Hypothalamus (tissue), 51 donors: ENCODE data around the gene PCCA.
"Not testable (repeated sequence)": the region's sequence is repeated elsewhere in the genome, so short reads cannot be mapped to it uniquely, and the experiment has no call there.

Experiments used
- DNase-seq, 51 donors: peaks; one replicate each; lab custom pipeline; 2025; lab: John Stamatoyannopoulos, UW

Gene PCCA

DNA sequence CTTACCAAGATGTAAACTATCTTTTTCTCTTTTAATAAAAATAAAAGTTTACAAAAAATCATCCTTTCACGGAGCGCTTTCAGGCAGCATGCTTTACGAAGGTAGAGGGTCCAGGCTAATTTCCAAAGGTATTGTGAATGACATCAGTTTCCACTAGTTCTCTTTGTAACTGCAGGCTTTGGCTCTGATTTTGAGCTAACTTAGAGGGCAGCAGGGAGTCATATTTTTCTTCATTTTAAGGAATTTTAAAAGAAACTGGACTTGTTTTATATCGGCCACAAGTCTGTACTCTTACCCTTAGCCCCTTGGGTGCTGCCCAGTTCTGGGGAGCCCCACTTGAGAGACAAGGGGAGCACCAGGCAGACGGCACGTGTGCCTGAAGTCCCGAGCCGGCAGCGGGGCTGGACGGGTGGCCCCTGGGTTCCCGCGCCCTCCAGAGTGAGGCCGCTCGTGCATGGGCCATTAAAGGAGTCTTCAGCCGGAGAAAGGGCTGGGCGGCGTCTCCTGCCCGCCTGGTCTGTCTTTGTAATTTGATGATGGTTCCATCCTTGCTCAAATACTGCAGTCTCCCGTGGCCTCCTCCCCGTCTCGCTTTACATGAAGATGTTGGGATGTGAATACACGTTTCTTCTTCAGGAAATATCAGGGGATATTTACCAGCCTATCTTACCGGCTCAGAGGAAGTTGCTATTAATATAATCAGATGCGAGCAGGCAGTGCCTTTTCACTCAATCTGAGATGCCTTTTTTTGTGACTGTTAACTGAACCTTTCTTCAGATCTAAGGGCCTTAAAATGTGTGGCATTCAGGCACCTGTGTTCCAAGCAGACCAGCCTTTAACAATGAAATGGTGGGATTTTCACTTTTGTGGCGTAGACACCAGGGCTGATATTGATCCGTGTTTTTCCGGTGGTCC is 432.3 kb downstream of the PCCA start:
- no peak for DNase-seq

DNA sequence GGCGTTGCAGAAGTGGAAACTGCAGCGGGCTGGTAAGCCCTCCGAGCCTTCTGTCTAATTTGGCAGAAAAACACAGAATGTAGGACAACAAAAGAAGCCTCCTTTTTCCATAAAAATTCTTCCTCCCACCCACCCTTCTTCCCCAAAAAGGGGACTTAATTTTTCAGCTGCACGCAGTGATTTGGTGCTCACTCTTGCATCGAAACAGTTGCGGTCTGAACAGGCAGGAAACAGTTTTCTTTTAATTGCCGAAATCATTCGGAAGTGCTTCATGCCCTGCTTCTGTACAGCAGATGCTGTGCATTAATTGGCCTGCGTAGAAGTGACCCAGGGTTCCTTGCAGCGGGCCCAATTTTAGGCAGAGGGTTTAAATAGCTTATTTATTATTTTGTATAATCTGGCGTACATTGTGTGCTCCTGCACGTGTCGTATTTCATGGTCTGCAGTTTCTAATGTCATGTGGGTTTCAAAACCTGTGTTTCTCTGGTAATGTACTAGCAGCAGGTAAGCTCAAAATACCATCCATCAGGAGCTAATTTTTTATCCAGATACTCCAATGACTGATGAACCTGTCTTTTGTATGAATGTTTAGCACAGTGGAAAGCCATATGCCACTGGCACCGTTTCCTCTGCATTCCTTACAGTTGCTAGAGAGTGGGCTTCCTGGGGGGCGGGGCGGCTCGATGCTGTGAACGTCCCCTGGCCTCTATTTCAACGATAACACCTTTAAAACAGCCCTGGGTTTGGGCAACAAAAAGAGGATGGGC is 433.1 kb downstream of the PCCA start:
- DNase-seq: no peak

DNA sequence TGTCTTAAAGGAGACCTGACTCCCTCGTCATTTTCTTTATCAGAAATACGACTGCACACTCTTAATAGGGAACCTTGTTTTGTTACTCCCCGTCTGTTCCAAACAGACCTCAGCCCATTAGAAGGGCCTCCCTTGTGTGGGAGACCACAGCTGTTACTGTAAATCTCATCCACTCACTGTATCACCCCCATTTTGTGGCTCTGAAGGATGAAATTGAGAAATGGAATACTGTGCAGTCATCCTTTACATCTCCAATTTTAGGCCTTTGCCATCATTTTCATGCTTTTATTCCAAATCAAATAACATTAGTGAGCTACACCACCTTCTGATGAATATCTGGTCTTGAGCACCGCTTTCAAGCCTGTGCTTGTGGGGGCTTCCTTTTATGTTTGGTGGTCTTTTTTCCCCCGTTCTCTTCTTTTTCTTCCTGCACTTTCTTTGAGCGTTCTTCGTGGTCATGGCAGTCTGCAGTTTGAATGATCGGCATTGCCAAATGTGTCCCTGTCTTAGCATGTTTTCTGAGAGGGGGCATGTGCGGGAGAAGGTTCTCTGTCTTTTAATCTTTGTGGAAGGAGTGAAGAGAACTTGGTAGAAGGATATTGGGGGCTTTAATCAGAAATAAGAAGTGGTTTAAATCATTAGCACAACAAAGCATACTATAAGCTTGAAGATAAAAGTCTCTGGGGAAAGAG is 433.9 kb downstream of the PCCA start:
- DNase-seq: no peak

DNA sequence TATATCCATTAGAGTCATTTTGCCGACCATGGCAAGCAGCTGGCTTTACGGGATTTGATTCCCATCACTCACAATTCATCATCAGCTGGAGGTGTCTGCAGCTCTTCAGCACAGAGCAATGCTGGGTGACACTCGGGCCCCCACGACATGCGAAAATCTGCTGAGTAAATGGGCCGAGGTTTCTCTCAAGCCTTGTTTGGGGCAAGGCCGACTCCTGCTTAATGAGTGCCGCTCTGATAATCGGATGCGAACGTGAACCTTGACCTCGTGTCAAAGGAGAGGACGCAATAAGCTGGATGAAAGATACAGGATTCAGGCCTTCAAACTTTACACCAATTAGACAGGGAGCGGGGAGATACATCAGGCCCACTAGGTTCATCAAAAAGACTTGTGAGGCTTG is 434.5 kb downstream of the PCCA start:
- DNase-seq: no peak

DNA sequence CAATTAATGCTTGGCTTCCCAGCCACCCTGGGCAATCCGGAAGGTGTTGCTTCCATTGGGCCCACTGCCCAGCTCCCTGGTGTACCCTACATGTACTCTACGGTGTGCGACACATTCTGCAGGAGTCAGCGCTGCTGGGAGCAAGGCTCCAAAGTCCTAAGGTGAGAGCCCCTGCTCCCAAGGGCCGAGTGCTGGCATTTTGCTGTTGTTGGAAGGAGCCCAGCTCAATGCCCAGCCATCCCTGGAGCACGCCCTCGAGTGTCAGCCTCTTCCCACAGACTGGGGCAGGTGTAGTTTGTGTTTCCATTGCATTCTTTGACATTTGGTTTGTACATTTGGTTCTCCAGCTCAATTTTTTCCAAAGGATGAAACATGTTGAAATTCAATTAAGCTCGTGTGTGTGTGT is 435.1 kb downstream of the PCCA start:
- DNase-seq: no peak

DNA sequence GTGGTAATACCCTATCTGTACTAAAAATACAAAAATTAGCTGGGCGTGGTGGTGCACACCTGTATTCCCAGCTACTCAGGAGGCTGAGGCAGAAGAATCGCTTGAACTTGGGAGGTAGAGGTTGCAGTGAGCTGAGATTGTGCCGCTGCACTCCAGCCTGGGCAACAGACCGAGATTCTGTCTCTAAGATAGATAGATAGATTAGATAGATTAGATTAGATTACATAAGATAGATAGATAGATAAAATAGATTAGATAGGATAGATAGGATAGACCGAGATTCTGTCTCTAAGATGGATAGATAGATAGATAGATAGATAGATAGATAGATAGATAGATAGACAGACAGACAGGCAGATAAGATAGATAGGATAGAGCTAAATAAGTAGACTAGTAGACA is 435.8 kb downstream of the PCCA start:
- DNase-seq: not testable (repeated sequence)

DNA sequence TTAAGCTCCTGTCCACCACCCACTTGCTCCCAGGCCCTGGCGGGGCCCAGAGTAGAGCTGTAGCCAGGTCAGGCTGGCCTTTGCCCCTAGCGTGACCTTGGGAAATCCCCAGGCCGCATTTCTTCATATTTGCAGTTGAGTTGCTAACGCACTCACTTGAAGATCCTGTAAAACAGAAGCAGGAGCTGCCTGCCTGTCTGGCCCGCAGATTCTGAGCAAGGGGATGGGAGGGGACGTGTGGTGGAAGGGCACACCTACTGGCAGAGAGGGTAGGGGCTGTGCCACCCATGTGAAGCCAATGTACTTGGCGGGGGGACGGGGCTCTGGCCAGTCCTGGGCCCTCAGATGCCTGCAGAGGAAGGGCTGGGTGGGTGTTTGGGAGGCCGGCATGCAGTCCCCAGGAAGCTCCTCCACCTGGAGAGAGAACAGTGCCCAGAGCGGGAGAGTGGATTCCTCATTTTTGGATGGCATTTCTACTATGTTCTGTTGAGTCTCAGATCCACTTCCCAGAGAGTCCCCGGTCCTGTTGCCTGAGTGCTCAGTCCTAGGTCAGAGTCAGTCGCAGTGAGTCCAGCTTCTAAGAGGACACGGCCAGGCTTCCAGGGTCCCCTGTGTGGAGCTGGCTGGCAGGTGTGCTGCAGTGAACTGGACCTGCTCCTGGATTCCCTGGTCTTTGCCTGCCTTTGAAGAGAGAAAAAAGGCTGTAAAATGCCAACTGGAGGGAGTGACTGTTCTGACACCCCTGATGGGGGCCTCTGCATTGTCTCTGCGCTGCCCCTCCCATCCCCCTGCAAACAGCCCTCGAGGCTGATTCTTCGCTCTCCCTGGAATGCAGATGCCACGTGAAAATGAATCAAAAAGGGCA is 436.8 kb downstream of the PCCA start:
- no peak for DNase-seq

DNA sequence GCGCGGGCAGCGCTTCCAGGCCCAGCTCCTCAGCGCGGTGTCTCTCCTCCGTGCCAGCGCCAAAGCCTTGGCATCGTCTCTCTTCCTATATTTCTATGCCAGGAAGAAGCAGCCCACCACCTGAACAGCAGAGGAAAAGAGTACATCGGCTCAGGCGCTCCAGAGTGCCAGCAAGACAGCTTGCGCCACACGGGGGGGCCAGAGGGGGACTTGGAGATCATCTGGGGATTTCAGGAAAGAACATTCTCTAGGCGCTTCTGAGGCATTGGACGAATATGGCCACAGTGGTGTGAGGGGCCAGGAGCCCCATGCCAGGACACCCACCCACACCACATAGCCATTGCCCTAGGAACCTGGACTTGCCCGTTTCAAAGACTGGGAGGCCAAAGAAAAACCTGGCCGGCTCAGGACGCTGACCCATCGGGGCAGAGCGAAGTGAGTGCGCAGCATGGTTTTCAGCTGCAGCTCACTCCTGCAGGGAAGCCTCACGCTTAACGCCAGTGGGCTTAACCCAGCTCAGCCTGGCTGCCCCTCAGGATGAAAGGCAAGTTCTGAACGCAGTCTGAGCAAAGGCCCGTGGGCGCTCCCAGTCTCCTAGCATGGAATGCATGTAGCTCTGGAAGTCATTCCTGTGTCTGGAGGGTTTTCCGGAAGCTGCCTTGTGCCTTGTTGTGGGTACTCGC is 437.6 kb downstream of the PCCA start:
- DNase-seq: no peak

DNA sequence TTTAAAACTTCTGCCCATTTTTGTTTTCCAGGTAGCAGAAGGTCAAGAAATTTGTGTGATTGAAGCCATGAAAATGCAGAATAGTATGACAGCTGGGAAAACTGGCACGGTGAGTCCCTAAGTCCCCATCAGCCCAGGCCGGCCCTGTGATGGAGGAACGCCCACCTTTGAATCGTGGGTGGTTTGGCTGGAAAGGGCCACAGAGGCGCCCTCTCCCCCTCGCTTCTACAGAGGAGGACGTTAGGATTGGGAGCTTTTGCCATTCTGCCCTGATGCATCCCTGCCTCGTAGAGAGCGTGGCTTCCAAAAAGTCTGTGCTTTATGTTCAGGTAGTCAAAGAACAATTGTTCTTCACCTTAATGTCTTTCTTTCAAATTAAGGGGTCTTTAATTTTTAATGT is 438.8 kb downstream of the PCCA start:
- DNase-seq: no peak

DNA sequence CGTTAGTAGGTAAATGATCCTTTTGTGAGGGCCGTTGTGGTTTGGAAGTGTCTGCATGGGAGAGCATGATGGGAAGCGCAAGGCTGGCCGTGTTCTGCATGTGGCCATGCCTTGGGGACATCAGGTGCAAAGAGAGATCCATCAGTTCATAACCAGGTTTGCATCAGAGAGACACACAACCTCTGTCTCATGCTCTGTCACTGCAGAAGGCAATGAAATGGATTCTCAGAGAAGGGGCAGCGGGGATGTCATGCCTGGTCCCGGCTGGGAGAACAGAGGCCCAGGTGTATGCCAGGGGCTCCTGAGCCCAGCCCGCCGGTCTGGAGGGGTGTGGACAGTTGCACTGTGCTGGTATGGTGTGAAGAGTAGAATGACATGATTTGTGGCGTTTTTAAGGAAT is 439.5 kb downstream of the PCCA start:
- DNase-seq: no peak

DNA sequence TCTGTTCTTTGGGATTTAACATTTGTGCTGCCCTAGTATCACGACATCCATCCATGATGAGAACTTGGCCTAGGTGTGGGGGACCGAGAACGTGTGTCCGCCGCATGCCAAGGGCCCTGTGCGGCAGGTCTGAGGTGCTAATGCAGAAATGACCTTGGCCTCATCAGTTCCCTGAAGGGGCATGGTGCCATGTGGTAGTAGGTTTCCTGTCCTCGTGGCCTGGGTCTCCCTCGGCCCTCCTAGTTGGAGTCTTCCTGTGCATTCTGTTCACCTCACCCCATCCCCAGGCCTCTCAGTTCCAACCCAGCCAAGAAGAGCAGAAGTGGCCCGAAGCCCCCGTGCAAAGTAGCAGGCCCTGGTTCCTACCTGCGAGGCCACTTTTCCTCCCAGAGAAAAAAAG is 439.9 kb downstream of the PCCA start:
- DNase-seq: no peak

DNA sequence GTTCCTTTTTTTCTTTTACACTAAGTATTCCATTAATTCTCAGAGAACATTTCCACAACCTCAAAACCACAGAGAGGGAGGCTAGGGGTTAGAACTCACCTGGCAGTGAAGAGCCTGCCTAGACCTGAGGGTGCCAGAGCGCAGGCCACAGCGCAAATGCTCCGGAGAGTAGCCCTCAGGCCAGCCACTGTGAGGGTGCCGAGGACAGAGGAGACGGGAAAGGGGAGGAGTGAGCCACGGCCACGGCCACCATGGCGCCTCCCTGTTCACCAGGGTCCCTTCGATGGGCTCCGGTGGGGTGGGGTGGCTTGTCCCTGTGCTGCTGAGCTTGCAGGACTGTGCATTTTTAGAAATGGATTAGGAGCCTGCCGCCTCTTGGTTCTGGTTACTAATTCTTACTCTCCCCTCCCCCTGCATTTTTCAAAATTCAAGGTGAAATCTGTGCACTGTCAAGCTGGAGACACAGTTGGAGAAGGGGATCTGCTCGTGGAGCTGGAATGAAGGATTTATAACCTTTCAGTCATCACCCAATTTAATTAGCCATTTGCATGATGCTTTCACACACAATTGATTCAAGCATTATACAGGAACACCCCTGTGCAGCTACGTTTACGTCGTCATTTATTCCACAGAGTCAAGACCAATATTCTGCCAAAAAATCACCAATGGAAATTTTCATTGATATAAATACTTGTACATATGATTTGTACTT is 440.9 kb downstream of the PCCA start:
- no peak for DNase-seq

DNA sequence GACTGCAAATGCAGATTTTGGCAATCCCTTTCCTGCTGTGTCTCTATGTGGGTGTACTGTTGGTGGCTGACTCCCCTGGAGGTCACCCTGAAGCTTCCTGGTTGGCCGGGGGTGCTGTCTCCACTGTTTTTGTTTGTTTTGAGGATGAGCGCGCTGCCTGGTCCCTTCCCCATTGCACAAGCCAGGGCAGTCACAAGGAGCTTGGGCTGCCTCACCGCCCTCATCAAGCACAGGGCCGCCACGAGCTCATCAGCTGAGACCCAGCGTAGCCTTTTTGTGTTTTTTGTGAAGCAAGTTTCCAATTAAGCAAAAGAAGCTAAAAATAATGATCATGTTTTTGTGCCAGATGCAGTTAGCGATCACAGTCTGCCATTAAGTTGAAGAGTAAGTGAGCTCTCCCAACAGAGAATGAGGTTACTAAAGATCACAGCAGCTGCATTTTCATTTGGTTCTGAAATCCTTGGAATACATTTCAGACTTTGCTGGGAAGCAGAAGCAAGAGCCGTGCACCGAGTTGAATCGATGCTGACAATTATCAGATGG is 441.8 kb downstream of the PCCA start:
- DNase-seq: peak in 27 of 51 donors; percentile 6 to 80 (median 24)

DNA sequence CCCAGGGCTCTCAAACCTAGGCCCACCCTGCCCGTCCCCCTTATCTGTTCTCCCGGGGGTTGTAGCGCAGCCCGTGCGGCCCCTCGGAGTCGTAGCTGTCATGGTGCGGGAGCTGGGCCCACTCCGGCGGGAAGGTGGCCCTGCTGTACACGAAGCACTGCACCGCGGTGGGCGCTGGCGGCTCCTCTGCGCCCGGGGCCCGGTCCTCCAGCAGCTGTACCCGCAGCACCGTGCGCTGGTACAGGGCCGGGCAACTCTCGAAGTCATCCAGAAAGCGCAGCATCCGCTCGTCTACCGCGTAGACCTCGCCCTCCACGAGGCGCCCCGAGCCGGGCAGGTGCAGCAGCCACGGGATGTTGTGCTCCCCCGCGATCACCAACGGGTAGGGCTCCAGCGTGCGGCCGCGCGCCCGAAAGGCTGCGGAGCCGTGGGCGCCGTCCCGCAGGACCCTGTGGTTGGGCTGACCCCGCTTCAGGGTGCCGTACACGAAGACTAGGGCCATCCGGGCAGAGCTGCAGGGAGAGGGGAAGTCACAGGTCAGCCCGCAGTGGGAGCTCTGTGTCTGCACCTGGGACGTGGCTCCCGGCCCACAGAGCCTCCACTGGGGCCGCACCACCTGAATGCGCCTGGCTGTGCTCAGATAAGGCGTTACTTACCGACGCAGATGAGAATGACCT is 443.3 kb downstream of the PCCA start:
- DNase-seq: no peak

DNA sequence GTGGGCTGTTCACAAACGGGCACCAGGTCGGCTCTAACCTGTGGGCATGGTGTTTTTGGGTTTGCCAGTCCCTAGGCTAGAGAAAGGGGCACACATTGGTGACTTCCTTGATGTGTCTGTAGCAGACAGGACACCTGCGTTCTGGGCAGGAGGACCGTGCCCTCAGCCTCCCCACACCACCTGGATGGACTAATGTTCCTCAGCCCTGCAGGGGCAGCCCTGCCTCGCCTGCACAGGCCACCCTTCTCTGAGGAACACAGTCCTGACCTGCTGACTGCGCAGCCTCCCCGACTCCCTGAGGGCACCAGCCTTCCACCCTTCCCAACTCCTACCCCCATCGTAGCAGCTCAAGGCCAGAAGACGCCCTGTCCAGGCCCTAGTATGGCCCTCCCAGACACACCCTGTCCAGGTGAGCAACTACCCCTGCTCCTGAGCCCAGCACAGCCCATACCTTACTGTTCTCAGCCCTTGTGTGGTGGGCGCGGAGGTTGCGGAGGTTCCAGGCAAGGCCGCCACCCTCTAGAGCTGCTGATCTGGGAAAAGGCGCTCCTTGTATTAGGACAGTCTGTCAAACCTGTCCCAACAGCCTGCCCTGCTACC is 444.0 kb downstream of the PCCA start:
- DNase-seq: no peak

DNA sequence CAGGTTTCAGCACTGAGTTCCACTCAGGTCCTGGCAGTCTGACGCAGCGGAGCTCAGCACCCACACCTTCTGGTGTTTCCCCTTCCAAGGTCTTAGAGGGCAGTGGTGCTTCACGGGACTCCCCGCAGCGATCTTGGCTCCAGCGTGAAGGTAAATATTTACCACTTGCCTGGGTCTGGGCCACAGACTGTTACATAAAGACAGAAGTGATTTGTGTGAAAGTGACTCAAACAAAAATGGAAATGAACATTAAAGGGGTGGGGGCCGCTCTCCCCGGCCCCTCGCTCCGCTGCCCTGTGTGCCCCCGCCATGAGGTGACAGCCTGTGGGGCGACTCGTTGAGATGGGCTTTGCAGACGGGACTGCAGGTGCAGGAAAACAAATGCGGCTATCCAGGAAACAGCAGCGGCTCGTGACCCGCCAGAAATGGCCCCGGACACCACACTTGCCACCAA is 444.7 kb downstream of the PCCA start:
- DNase-seq: no peak

DNA sequence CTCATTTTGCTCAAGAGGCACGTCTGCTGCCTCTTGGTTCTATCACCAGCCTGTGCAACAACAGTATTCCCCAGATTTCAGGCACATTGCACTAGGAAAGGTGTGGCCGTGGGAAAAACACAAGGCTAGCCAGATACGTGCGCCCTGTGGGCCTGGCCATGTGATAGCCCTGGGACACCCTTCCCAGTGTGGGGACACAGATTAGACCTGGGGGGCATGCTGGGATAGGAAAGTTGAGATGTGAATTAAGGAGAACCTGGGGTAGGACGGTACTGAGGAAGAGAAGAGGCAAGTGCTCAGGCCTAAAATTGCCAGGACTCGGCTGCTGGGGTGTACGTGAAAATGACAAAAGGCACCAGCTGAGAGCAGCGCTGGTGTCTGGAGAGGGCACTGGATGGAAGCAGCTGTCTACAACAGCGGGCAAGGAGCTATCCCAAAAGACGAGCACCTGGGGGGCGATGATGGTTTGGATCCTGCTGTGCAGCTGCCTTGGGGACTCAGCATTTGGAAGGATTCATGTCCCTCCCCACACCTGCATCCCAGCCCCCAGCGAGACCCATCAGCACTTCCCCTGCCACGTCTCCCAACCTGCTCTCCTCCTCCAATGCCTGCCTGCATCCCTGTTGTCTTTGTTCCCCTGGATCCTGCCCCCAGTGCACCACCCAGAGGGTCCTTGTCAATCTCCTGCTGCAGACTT is 445.4 kb downstream of the PCCA start:
- no peak for DNase-seq
